GM18498 (cell line): Measurements from ENCODE around the gene EXOC4.
"Not testable (repeated sequence)": the region's sequence is repeated elsewhere in the genome, so short reads cannot be mapped to it uniquely, and the experiment has no call there.

Experiments used
- ATAC-seq: cut with Tn5 transposase; IDR thresholded peaks from one replicate; pipeline ENCODE4 v1.9.1; 2021; ENCODE audit warnings: mild to moderate bottlenecking, moderate library complexity; ENCODE audit not compliant: unreplicated experiment

EXOC4 gene

GRCh38 chr7:133904776-133905175, 651.9 kb downstream of the EXOC4 start:
- ATAC-seq = no peak

- not testable (repeated sequence) for ATAC-seq
These were observed 653.7 kb downstream of the EXOC4 start for GRCh38 chr7:133906553-133906952.

GRCh38 chr7:133910761-133911160, 657.9 kb downstream of the EXOC4 start:
- no peak for ATAC-seq

GRCh38 chr7:133911724-133912123, 658.8 kb downstream of the EXOC4 start:
- ATAC-seq = no peak

- no peak for ATAC-seq
These were observed 660.2 kb downstream of the EXOC4 start for GRCh38 chr7:133912916-133913697.

- ATAC-seq = no peak
These were observed 663.7 kb downstream of the EXOC4 start for GRCh38 chr7:133916621-133917020.

- no peak for ATAC-seq
These were observed 666.9 kb downstream of the EXOC4 start for GRCh38 chr7:133919810-133920209.

- no peak for ATAC-seq
These were observed 668.8 kb downstream of the EXOC4 start for GRCh38 chr7:133921635-133922182.

- ATAC-seq = no peak
These were observed 671.1 kb downstream of the EXOC4 start for GRCh38 chr7:133923974-133924373.

- no peak for ATAC-seq
These were observed 678.2 kb downstream of the EXOC4 start for GRCh38 chr7:133931053-133931452.

GRCh38 chr7:133932591-133932990, 679.7 kb downstream of the EXOC4 start:
- ATAC-seq = no peak

- ATAC-seq = no peak
These were observed 681.5 kb downstream of the EXOC4 start for GRCh38 chr7:133934262-133934976.

GRCh38 chr7:133934977-133935330, 682.1 kb downstream of the EXOC4 start:
- no peak for ATAC-seq

- no peak for ATAC-seq
These were observed 683.2 kb downstream of the EXOC4 start for GRCh38 chr7:133936074-133936473.

GRCh38 chr7:133937786-133938185, 684.9 kb downstream of the EXOC4 start:
- ATAC-seq = no peak

- ATAC-seq = no peak
These were observed 687.5 kb downstream of the EXOC4 start for GRCh38 chr7:133940368-133940767.

GRCh38 chr7:133941496-133941895, 688.6 kb downstream of the EXOC4 start:
- no peak for ATAC-seq

- no peak for ATAC-seq
These were observed 692.6 kb downstream of the EXOC4 start for GRCh38 chr7:133945497-133945896.

- ATAC-seq = no peak
These were observed 694.8 kb downstream of the EXOC4 start for GRCh38 chr7:133947458-133948254.

- ATAC-seq = no peak
These were observed 695.7 kb downstream of the EXOC4 start for GRCh38 chr7:133948588-133948987.

GRCh38 chr7:133950855-133951254, 698.0 kb downstream of the EXOC4 start:
- no peak for ATAC-seq
